ENCODE data around the gene MAP1LC3B2.

Gene MAP1LC3B2

DNA sequence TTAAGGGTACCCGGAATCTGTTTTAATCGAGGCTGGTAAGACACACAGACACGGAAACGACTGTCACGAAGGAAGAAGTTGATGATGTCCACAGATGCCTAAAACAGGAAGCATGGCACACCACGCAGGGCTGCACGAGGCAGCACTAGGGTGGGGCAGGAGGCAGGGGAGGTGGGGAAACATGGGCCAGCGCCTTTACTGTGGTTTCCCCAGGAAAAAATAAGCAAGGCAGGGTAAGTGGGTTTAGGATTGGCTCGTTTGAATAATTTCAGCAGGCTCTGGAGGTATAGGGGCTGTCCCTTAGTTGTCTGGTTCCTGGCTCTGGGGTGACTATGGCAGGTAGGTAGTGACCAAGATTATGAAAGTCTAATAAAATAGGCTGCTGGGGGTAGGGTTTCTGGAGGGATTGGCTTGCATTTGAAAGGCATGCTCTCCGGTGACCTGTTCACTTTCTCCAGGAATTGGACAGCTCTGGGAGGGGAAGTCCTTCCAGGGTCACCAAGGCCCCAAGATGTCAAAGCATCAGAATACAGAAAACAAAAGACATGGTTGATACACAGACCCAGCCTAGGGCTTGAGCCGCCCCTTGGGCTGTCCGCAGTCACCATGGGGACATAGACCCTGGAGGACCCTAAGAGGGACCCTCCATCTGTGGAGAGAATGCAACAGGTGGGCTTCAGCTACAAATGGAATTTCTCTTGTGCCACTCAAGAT lies 35.3 kb downstream of the MAP1LC3B2 start:
- no peak for DNase-seq (ENCODE audit: low read depth, low spot score)

- DNase-seq (ENCODE audit: low read depth, low spot score) = no peak
These were observed 36.0 kb downstream of the MAP1LC3B2 start for GRCh38 chr12:116595186-116595585.

- DNase-seq (ENCODE audit: low read depth, low spot score) = no peak
These were observed 36.5 kb downstream of the MAP1LC3B2 start for GRCh38 chr12:116595672-116596071.

GRCh38 chr12:116597886-116598285 lies 38.7 kb downstream of the MAP1LC3B2 start:
- DNase-seq (ENCODE audit: low read depth, low spot score) = no peak

GRCh38 chr12:116598311-116599284 lies 39.4 kb downstream of the MAP1LC3B2 start:
- no peak for DNase-seq (ENCODE audit: low read depth, low spot score)

DNA sequence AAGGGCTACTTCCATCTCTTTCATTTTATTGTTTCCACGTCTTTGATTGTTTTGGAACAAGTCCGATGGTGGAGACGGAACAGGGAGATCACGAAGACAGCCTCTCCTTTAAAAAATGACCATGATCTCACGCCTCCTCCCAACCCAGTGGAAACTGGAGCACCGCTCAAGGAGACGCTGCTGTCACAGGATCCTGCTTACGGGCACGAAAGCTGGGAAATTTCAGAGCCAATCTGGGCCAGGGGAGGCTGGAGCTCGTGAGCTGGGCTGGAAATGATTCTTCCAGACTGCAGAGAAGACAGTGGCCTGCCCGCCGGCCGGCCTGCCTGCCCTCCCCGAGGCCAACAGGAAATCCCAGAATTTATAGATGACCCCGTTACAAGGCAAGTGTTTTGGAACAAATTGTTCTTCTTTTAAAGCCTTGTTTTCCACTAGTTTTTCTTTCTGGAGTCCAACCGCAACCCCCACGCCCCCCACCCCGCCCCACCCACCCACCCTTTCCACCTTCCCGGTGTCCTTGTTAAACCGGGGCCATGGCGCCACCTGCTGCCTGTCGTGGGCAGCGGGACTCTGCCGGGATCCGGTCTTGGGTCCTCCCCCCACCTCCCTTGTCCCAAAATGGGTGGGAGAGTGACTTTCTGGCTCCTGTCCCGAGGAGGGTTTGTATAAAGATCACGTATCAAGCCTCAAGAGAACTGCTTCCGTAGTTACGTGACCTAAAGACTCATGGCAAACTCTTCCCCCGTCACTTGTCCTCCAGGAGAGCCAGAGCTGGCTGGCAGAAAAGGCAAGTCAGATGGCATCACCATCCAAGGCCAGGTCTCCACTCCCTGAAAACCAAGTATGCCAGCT lies 40.3 kb downstream of the MAP1LC3B2 start:
- peak; percentile 19 for DNase-seq (ENCODE audit: low read depth, low spot score)

- DNase-seq (ENCODE audit: low read depth, low spot score) = no peak
These were observed 42.1 kb downstream of the MAP1LC3B2 start for GRCh38 chr12:116600959-116601918.

- no peak for DNase-seq (ENCODE audit: low read depth, low spot score)
These were observed 43.0 kb downstream of the MAP1LC3B2 start for GRCh38 chr12:116601933-116602810.

GRCh38 chr12:116603546-116604177 lies 44.5 kb downstream of the MAP1LC3B2 start:
- DNase-seq (ENCODE audit: low read depth, low spot score) = no peak

DNA sequence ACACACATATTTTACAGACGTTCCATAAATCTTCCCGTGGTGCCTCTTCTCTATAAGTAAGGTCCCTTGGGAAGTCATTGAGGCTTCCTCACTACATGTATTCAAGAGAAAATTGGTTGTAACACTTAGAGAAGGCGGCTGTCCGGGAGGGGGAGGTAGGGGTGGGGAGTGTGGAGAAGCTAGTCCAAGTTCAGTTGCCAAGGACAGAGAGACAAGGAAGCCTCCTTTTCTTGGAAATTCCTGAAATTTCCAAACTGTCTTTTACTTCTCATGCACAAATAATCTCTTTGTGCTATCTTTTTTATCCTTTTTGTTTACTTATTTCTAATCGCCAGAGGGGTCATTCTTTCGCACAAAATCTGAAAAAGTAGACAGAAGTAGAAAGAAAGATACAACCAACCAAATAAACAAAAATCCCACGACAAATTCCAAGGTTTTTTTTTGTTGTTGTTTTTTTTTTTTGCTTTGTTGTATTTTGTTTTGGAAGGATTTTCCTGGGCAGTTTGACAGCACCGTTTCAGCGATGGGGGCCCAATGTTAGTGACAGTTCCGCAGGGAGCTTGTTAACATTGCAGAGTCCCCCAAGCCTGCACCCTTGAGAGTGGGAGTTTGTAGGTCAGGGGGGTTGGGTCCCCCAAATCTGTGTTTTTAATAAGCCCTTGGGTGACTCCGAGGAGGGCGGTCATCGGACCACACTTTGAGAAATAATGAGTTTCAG lies 45.2 kb downstream of the MAP1LC3B2 start:
- DNase-seq (ENCODE audit: low read depth, low spot score) = no peak

DNA sequence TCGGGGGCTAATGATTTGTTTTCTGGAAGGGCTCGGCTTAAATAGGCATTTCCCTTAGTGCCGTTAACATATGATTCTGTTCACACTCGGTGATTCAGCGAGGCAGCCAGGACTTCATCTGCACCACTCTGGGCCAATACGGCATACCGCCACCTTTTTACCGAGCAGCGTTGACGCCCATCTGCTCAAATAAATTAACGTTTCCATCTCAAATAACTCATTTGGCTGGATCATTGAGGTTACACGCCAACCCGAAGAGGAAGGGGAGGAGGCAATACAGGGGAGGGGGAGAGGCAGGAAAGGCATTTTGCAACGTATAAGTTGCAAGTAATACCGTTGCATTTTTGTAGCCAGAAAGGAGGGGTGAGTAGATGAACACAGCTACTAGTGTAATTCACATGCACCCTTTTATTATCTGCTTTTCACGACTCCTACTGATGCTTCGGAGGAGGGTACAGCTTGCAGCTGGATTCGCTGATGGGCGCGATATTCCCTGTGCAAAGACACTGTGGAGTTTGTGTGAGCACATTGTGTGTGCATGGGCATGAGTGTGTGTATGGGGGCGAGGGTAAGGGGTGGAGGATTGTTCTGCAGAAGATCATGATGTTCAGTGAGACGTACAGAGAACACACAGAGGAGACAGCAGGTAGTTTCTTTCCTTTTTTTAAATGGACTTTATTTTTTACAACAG lies 45.9 kb downstream of the MAP1LC3B2 start:
- DNase-seq (ENCODE audit: low read depth, low spot score) = no peak

GRCh38 chr12:116606397-116606796 lies 47.2 kb downstream of the MAP1LC3B2 start:
- no peak for DNase-seq (ENCODE audit: low read depth, low spot score)

- no peak for DNase-seq (ENCODE audit: low read depth, low spot score)
These were observed 47.9 kb downstream of the MAP1LC3B2 start for GRCh38 chr12:116607039-116607438.

GRCh38 chr12:116609319-116610114 lies 50.3 kb downstream of the MAP1LC3B2 start:
- DNase-seq (ENCODE audit: low read depth, low spot score) = no peak

DNA sequence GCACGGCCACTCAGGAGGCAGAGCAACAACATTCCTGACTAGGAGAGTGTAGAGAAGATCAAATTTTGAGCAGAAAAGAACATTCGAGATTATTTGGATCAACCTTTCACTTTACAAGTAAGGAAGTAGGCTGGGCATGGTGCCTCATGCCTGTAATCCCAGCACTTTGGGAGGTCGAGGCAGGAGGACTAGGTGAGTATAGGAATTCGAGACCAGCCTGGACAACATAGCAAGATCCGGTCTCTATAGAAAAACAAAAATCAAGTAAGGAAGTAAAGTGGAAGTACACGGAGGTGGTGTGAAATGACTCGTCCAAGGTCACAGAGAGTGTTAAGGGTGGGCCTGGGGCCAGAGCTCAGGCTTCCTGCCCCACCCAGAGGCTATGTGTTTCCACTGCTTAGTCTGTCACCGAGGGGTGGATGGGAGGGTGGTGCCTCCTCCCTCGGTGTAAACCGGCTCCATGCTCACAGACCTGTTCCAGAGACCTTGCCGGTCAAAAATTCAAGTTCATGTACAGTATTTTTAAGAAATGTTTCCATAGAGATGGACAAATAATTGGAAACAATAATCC lies 51.9 kb downstream of the MAP1LC3B2 start:
- no peak for DNase-seq (ENCODE audit: low read depth, low spot score)

DNA sequence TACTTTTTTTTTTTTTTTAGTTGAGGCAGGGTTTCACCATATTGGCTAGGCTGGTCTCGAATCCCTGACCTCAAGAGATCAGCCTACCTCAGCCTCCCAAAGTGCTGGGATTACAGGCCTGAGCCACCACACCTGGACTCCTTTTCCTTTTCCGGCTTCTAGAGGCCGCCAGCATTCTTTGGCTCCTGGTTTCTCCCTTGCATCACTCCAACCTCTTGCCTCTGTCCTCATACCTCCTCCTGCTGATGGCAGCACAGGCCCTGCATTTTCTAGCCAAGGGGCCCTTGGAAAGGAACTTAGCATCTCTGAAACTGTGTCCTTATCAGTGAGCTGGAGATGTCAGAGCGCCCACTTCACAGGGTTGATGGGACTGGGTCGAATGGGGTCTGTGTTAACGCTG lies 53.3 kb downstream of the MAP1LC3B2 start:
- DNase-seq (ENCODE audit: low read depth, low spot score) = no peak

GRCh38 chr12:116613256-116613655 lies 54.1 kb downstream of the MAP1LC3B2 start:
- no peak for DNase-seq (ENCODE audit: low read depth, low spot score)

Data from activated CD4-positive, CD25-positive, alpha-beta regulatory T cell treated with anti-CD3 and anti-CD28 coated beads, Interleukin-2, amount 50 U/mL, for 16 hours (primary cell).